Activated CD8-positive, alpha-beta T cell treated with anti-CD3 and anti-CD28 coated beads for 36 hours (primary cell): ENCODE measurements around the gene ALKBH5. TPM values are rescaled to one million over a fixed set of nuclear protein-coding genes. Genes with fewer than 3 reads are reported as not detected.

Experiments
- ATAC-seq: fragments of 200-7000 bp; cut with Tn5 transposase; one replicate; pipeline ENCODE4 v1.10.0; 2021; ENCODE audit warnings: mild to moderate bottlenecking, moderate library complexity
- CTCF ChIA-PET: fragments of 350-600 bp; sonication (Branson Sonifier 250); formaldehyde crosslinking; loops from one replicate; lab custom pipeline; 2021; ENCODE audit warnings: antibody characterized with exemption; lab: Charles Lee
- POLR2A ChIA-PET: fragments of 350-600 bp; sonication (Branson Sonifier 250); formaldehyde crosslinking; loops from one replicate; lab custom pipeline; 2021; ENCODE audit warnings: antibody characterized with exemption; lab: Charles Lee
- DNase-seq: peaks from one replicate; pipeline ENCODE4 v3.0.0-alpha.2; 2020
- H3K27ac Mint-ChIP-seq: one replicate; pipeline ENCODE4 v1.8.0; 2021; ENCODE audit warnings: mild to moderate bottlenecking, mixed read lengths
- H3K27me3 Mint-ChIP-seq: one replicate; pipeline ENCODE4 v1.8.0; 2021; ENCODE audit warnings: mixed read lengths
- H3K36me3 Mint-ChIP-seq: one replicate; pipeline ENCODE4 v1.8.0; 2021; ENCODE audit warnings: low read depth, mixed read lengths
- H3K4me1 Mint-ChIP-seq: one replicate; pipeline ENCODE4 v1.8.0; 2021; ENCODE audit warnings: low read depth, mixed read lengths
- H3K4me3 Mint-ChIP-seq: one replicate; pipeline ENCODE4 v1.8.0; 2021; ENCODE audit warnings: mild to moderate bottlenecking, moderate library complexity, mixed read lengths
- H3K9me3 Mint-ChIP-seq: one replicate; pipeline ENCODE4 v1.8.0; 2021; ENCODE audit warnings: mixed read lengths
- intact Hi-C: fragments of 100-400 bp; cut with micrococcal nuclease; formaldehyde crosslinking; loops from one replicate; pipeline ENCODE4 v1.10.0; 2022
- total RNA-seq, 2 experiments: library from RNA; stranded (reverse); gene quantifications; one replicate each; pipeline ENCODE4 v1.2.3, GENCODE V29; 2021
- TF ChIP-seq, protein P1 (sequence below): fragments of 200-600 bp; IDR thresholded peaks from one replicate; pipeline ENCODE4 v1.8.0; 2022; ENCODE audit warnings: antibody characterized with exemption, mild to moderate bottlenecking

The ALKBH5 gene
- total RNA-seq, 2 experiments from 2014 or later, result 213 to 217 TPM

- no peak overlapping the region for H3K27ac Mint-ChIP-seq
- H3K4me1 Mint-ChIP-seq, result no peaks in the 10 kb centered on the region
These were observed 44.1 kb upstream of the ALKBH5 start for GRCh38 chr17:18139498-18139897.

DNA sequence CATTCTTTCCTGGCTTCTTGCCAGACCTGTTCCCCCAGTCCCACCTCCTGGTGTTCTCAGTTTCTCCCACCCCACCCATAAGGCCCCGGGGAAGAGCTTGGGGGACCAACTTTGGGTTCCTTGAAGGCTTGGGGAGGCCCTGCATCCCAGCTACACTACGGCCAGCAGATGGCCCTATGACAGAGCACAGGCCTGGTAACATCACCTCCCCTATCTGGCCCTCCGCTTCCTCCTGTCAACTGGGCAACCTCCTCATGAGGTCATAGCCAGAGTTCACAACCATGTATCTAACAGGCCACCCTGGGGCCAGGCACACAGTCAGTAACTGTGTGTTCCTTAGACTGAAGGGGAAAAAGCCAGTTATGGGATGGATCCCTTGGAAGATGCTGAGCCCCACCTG lies 43.7 kb upstream of the ALKBH5 start:
- Mint-ChIP-seq H3K27me3 (no peaks in the 10 kb centered on the region), H3K9me3 (no peaks in the 10 kb centered on the region), H3K27ac (no peak overlapping the region), H3K4me3 (no peak overlapping the region), H3K36me3 (no peaks in the 10 kb centered on the region), H3K4me1 (no peaks in the 10 kb centered on the region)
- ChIA-PET POLR2A (no interaction called here), CTCF (interaction anchor here (0.9 to 4.4 kb wide), 5 partner anchors 15 to 76 kb away, joined by 3 to 43 read pairs (median 4); no protein-coding TSS in a partner anchor)
- TF ChIP-seq, protein P1, sequence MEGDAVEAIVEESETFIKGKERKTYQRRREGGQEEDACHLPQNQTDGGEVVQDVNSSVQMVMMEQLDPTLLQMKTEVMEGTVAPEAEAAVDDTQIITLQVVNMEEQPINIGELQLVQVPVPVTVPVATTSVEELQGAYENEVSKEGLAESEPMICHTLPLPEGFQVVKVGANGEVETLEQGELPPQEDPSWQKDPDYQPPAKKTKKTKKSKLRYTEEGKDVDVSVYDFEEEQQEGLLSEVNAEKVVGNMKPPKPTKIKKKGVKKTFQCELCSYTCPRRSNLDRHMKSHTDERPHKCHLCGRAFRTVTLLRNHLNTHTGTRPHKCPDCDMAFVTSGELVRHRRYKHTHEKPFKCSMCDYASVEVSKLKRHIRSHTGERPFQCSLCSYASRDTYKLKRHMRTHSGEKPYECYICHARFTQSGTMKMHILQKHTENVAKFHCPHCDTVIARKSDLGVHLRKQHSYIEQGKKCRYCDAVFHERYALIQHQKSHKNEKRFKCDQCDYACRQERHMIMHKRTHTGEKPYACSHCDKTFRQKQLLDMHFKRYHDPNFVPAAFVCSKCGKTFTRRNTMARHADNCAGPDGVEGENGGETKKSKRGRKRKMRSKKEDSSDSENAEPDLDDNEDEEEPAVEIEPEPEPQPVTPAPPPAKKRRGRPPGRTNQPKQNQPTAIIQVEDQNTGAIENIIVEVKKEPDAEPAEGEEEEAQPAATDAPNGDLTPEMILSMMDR, result no peak
- ATAC-seq (no peak), DNase-seq (no peak)
- intact Hi-C loops, result loop anchor here (2.0 kb wide), 2 partner anchors 47 to 77 kb away; no protein-coding TSS in a partner anchor

More at GRCh38 chr17:18139498-18139897, 44.1 kb upstream of the ALKBH5 start:
- no peak for ATAC-seq
- no peak for DNase-seq
- POLR2A ChIA-PET, result no interaction called here
- TF ChIP-seq, protein P1, result no peak
- H3K9me3 Mint-ChIP-seq, result no peaks in the 10 kb centered on the region
- CTCF ChIA-PET, result interaction anchor here (0.9 to 1.3 kb wide), 3 partner anchors 42 to 76 kb away, joined by 3 to 4 read pairs (median 3); no protein-coding TSS in a partner anchor
- no peak overlapping the region for H3K4me3 Mint-ChIP-seq
- intact Hi-C loops, result no loop called here
- no peaks in the 10 kb centered on the region for H3K36me3 Mint-ChIP-seq
- H3K27me3 Mint-ChIP-seq, result no peaks in the 10 kb centered on the region

- H3K36me3 Mint-ChIP-seq, result no peaks in the 10 kb centered on the region
- no peak for ATAC-seq
- H3K27ac Mint-ChIP-seq, result no peak overlapping the region
- POLR2A ChIA-PET, result interaction anchor here (0.7 kb wide), 1 partner anchor 44 kb away, joined by 3 read pairs; no protein-coding TSS in a partner anchor
- no peaks in the 10 kb centered on the region for H3K9me3 Mint-ChIP-seq
- no peaks in the 10 kb centered on the region for H3K4me1 Mint-ChIP-seq
- intact Hi-C loops, result loop anchor here (2.0 kb wide), 2 partner anchors 46 to 76 kb away; no protein-coding TSS in a partner anchor
- no peak overlapping the region for H3K4me3 Mint-ChIP-seq
- no peak for DNase-seq
- H3K27me3 Mint-ChIP-seq, result no peaks in the 10 kb centered on the region
- CTCF ChIA-PET, result interaction anchor here (0.6 to 5.6 kb wide), 17 partner anchors 11 to 76 kb away, joined by 3 to 69 read pairs (median 4); partner anchors contain the start of gene ALKBH5
- TF ChIP-seq, protein P1, result no peak
These were observed 43.0 kb upstream of the ALKBH5 start for GRCh38 chr17:18140648-18141047.

- H3K4me3 Mint-ChIP-seq, result no peak overlapping the region
- no peak overlapping the region for H3K27ac Mint-ChIP-seq
- H3K27me3 Mint-ChIP-seq, result no peaks in the 10 kb centered on the region
- H3K9me3 Mint-ChIP-seq, result no peaks in the 10 kb centered on the region
- TF ChIP-seq, protein P1, result peak; percentile 73
- ChIA-PET POLR2A (interaction anchor here (0.7 to 1.0 kb wide), 2 partner anchors 17 to 43 kb away, joined by 3 to 4 read pairs; no protein-coding TSS in a partner anchor), CTCF (interaction anchor here (0.6 to 5.6 kb wide), 22 partner anchors 12 to 76 kb away, joined by 3 to 69 read pairs (median 4); partner anchors contain the start of gene ALKBH5)
- intact Hi-C loops, result loop anchor here (2.0 kb wide), 2 partner anchors 45 to 75 kb away; no protein-coding TSS in a partner anchor
- ATAC-seq, result peak; percentile 74
- no peaks in the 10 kb centered on the region for H3K4me1 Mint-ChIP-seq
- peak; percentile 66 for DNase-seq
- H3K36me3 Mint-ChIP-seq, result no peaks in the 10 kb centered on the region
These were observed 42.3 kb upstream of the ALKBH5 start for GRCh38 chr17:18141210-18141803.

- ATAC-seq (no peak), DNase-seq (no peak)
- H3K36me3 Mint-ChIP-seq, result no peaks in the 10 kb centered on the region
- no peak overlapping the region for H3K27ac Mint-ChIP-seq
- TF ChIP-seq, protein P1, result no peak
- ChIA-PET POLR2A (interaction anchor here (1.0 kb wide), 1 partner anchor 16 kb away, joined by 4 read pairs; no protein-coding TSS in a partner anchor), CTCF (interaction anchor here (0.7 to 5.6 kb wide), 10 partner anchors 11 to 74 kb away, joined by 3 to 69 read pairs (median 6); partner anchors contain the start of gene ALKBH5)
- no peaks in the 10 kb centered on the region for H3K27me3 Mint-ChIP-seq
- H3K4me3 Mint-ChIP-seq, result no peak overlapping the region
- no peaks in the 10 kb centered on the region for H3K4me1 Mint-ChIP-seq
- H3K9me3 Mint-ChIP-seq, result no peaks in the 10 kb centered on the region
- intact Hi-C loops, result no loop called here
These were observed 41.2 kb upstream of the ALKBH5 start for GRCh38 chr17:18142417-18142816.
